HG02970 (cell line): ENCODE data around the gene PLEKHM1.

Experiments
- ATAC-seq: cut with Tn5 transposase; IDR thresholded peaks from one replicate; pipeline ENCODE4 v1.9.1; 2021; ENCODE audit warnings: mild to moderate bottlenecking, moderate library complexity, moderate number of reproducible peaks; ENCODE audit not compliant: unreplicated experiment, low FRiP score

The PLEKHM1 gene

DNA sequence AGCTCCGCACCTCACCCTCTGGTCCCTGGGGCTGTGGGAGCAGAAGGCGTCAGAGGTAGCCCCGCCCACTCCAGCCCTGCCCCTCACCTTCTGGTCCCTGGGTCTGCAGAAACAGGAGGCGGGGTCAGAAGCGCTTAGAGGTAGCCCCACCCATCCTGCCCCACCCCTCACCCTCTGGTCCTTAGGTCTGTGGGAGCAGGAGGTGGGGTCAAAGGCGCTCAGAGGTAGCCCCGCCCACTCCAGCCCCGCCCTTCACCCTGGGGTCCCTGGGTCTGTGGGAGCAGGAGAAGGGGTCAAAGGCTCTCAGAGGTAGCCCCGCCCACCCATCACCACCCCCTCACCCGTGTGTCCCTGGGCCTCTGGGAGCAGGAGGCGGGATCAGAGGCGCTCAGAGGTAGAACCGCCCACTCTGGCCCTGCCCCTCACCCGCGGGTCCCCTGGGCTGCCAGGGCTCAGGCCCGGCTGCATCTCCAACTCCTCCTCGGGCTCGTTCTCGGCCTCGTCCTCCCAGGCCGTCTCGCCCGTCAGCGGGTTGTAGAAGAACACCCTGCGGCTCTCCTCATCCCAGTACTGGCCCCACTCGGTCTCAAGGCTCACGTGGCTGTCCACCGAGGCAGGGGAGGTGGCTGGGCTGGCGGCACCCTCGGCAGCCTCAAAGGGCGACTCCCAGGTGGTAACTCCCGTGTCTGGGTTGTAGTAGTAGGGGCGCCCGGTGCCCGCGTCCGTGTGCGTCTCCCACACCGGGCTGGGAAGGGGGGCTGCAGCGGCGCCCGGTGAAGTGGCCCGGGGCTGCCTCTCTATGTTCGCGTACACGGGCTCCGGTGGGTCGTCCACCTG lies 85.1 kb downstream of the PLEKHM1 start:
- ATAC-seq = no peak

DNA sequence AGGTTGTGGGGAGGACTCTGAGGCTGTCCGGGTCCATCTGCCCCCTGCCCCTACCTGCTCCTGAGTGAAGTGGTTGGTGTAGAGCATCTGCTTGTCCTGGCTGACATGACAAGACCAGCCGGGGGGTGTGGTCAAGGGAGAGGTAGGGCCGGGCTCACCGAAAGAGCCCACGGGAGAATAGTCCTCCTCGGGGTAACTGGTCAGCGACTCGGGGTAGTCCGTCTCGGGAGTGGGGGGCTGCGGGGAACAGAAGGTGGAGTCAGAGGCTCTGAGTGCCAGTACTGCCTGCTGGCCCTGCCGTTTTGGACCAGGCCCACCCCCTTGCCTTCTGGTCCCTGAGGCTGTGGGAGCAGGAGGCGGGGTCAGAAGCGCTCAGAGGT lies 85.7 kb downstream of the PLEKHM1 start:
- ATAC-seq = no peak

DNA sequence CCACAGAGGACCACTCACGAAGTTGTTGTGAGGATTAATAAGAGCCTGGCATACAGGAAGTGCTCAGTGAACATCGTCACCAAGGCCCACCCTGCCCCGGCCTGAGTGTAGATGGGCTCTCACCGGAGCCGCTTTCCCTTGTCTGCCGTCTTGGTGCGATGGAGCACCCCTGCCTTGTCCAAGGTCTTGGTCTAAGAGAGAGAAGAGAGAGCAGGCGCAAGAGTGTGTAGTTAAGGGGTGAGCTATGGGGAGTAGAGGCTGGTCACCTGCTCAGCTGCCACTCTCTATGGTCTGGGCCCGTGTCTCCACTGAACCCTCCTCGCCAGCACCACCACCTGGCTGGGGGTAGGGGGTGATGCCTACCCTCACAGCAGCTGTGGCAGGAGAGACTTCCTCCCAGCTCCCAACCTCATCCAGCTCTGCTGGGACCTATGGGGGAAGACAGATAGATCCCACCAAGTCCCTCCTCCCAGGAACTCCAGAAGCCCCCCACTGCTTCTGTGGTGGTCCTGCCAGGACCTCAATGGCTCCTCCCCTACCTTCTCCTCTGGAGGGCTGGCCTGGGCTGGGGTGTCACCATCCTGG lies 86.5 kb downstream of the PLEKHM1 start:
- no peak for ATAC-seq

DNA sequence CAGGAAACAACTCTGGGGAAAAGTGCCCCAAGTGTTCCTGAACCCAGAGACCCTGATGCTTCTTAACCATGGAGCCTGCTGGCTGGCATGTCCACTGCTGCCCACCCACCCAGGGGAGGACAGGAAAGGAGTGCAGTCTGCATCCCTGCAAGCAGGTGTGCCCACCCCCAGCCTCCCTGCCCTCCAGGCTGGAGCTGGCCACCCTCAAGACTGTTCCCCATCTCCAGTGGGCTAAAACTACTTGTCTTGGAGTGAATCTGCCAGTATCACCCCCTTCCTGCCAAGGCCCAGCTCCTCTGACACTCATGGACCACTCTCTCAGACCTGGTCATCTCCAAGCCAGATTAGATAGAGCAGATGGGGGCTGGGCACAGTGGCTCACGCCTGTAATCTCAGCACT lies 87.6 kb downstream of the PLEKHM1 start:
- ATAC-seq = no peak

DNA sequence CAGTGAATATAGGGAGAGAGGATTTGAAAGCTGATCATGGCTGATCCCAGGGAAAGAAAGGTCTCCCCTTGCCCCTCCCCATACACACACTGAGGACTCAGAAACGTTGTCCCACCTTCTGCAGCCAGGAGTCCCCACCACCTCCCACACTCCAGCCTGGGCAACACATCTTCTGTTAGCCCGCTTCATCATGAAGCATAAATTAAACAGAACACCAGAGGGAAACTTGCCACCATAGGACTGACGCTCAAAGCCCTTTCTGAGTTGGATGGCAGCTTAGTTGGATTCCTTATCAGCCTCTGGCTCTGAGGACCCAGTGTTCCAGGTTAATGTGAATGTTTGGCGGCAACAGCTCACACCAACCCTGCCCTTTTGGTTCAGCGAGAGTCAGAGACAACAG lies 91.7 kb downstream of the PLEKHM1 start:
- no peak for ATAC-seq

DNA sequence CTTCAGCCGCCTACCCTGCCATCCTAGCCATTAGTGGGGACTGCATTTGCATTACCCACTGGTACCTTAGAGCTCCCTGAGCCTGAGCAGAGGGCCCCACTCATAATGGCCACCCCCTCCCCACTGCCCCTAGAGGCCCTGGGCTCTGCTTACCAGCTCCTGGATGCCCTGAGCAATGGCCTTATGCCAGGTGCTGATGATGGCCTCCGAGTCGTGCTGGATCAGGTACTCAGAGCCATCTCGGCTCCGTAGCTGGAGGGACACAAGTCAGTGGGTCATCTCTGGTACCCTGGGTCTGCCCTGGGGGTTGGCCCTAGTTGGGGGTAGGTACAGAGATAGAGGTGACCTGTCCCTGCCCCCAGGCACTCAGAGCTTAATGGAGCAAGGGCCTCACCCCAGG lies 92.7 kb downstream of the PLEKHM1 start:
- ATAC-seq = no peak

DNA sequence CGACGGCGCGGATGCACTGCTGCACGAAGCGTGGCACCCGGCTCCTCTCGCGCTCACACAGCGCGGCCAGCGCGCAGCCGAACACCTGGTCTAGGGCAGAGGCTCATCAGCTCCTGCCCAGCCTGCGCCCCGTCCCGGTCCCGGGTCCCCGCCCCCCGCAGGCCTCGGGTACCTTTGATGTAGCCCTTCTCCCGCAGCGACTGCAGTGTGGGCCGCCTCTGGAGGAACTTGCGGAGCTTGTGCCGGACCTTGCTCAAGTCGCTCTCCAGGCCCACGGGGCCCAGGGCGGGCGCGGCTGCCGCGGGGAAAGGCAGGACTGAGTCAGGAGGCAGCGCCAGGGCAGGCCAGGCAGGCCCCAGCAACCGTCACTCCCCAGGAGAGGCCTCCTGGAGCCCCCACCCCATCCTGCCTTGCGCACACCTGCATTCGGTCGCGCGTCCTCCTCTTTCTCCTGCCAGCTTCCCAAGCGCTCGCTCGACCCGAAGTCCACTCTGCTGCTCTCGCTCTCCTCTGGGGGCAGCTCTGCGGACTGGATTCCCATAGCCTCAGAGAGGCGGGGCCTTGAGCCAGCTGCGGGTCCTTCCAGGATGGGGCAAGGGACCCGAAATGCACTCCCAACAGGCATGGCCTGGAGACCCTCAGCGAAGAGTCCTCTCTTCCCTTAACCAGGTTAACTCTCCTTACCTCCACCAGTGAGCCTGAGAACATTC lies 93.9 kb downstream of the PLEKHM1 start:
- no peak for ATAC-seq

DNA sequence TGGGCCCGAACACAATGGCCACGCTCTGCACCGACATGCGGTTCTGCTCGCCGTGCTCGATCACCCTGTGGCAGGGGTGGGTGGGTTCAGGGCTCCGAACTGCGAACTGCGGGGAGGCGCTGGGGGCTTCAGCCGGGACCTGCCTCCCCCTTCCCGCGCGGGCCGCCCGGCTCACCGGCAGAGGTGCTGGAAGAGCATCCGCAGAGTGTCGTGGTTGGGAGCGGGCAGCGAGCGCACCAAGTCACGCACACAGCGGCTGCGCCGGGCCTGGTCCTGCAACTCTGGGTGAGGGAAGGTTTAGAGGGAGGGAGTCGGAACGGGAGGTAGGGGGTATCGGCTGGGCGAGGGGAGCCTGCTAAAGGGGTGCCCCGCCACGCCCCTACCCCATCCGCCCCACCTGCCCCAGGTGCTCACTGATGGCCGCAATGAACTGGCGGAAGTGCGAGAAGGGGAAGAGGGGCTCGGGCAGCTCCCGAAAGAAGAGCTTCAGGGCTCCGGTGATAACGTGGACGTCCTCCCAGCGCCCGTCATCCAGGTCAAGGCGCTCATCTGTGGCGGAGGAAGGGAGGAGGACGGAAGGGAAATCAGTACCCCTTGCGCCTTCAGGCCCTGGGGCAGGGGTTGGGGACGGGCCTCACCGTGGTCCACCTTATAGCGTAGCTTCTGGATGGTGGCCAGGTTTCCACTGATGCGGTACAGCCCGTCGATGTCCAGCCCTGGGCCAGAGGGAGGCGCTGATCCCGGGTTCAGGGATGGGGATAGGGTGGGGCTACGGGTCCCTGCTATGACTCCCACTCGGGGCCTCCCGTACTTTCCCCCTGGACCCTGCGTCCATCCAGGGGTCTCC lies 94.7 kb downstream of the PLEKHM1 start:
- no peak for ATAC-seq

DNA sequence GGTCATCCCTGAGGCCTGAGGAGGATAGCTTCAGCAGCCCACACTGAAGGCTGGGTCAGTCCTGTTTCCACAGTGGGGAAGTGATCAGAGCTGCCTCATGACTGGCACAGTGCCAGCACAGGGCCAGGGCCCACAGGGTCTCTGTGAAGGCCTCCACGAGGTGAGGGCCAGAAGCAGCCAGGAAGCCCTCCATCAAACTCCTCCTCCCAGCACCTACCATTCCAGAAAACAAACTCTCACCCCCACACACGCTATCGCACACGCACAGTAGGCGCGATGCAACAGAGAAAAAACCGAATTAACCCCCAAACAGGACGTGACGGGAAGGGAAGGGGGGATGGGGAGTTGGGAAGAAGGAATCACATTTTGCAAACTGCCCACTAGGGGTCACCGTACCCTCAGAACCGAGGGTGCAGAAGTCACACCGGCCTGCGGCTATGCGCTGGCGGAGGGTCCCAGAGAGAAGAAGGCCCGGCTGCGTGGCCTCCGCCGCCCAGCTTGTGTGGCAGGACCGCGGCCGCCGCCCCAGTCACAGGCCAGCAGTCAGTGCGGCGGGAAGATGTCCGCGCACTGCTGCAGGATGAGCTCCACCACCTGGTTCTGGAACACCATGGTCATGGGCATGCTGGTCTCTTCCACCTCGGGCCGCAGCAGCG lies 95.5 kb downstream of the PLEKHM1 start:
- no peak for ATAC-seq

DNA sequence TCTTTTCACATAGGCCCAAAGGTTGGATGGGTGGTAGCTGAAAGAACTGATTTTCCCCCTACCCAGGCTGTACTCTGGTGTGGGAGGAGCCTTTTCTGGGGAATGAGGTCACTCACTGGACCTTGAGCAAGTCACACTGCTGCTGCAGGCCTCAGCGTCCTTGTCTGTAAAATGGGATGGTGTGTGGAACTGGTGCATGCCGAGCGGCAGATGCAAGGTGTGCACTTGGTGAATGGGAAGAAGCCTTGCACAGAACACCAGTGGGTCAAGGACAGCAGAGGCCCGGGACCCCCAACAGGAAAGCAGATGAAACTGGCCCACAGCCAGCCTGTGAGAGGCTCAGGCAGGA lies 96.0 kb downstream of the PLEKHM1 start:
- ATAC-seq = no peak

DNA sequence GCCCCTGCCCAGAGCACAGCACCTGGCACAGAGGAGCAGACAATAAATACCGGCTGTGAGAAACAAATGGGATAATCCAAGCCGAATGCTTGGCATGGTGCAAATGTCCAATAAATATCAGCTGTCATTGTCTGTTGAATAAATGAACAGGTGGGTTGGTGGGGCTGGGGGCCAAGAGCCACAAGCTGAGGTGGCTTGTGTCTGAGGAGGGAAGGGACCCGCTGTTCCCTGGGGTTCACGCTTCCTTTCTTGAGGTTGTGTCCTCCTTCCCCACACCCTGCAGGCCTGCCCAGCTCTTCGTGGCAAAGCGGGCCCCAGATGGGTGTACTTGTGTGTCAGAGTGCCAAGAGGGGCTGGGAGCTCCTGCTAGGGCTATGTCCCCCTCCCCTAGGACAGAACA lies 96.4 kb downstream of the PLEKHM1 start:
- no peak for ATAC-seq

DNA sequence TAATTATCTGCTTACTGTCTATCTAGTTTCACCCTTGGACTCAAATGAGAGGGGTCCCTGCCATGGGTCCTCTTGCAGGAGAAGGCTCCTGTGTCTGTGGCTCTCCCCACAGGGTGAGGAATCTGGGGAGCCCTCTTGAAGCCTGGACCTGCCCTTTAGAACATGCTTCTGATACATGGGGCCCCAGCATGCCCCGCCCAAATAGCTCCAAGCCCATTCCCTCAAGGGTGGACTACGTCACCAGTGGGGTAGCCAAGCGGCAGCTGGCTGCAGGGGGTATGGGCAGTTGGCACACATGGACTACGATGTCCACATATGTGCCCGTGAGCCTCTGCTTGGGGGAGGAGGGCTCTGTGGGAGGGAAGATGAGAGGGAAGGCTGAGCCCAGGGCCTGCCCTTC lies 97.1 kb downstream of the PLEKHM1 start:
- ATAC-seq = no peak

DNA sequence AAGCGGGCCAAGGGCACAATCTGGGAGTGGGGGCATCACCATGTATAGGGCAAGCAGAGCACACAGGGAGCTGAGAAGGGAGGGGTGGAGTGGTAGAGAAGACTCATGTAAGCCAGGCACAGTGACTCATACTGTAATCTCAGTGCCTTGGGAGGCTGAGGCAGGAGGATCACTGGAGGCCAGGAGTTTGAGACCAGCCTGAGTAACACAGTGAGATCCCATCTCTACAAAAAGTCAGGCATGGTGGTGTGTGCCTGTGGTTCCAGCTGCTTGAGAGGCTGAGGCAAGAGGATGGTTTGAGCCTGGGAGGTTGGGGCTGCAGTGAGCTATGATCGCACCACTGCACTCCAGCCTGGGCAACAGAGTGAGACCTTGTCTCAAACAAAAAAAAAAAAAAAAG lies 98.6 kb downstream of the PLEKHM1 start:
- no peak for ATAC-seq

DNA sequence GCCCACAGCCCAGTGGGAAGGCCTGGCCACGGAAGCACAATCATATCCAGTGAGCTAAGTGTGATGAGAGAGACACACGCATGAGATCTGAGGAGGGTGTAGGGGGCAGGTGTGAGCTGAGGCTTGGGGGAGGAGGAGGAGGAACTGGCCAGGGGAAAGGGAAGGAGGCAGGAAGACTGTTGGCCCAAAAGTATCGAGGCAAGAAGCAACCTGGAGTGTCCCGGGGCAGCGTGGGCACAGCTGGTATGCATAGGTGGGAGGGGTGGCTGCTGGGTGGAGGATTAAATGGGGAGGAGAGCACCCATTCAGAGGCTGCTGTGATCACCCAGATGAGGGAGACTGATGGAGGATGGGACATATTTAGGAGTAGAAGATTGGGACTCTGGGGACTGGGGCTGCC lies 99.2 kb downstream of the PLEKHM1 start:
- ATAC-seq = no peak

DNA sequence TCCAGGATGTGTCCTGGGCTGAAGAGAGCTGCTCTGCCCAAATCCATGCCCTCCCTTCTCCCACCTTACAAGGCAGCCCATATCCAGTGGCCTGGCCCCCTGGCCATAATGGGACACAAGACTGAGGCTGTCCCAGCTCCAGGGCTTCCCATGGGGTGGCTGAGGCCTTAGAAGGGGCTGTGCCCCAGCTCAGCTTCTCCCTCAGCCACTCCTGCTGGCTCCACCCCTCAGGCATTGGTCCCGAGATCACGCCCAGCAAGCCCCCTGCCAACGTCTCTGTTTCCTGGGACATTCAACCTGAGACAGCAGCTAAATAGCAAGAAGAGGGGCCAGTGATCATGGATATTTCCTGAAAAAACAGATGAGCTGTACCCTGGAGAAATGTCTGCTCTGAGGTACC lies 101.2 kb downstream of the PLEKHM1 start:
- ATAC-seq = no peak

DNA sequence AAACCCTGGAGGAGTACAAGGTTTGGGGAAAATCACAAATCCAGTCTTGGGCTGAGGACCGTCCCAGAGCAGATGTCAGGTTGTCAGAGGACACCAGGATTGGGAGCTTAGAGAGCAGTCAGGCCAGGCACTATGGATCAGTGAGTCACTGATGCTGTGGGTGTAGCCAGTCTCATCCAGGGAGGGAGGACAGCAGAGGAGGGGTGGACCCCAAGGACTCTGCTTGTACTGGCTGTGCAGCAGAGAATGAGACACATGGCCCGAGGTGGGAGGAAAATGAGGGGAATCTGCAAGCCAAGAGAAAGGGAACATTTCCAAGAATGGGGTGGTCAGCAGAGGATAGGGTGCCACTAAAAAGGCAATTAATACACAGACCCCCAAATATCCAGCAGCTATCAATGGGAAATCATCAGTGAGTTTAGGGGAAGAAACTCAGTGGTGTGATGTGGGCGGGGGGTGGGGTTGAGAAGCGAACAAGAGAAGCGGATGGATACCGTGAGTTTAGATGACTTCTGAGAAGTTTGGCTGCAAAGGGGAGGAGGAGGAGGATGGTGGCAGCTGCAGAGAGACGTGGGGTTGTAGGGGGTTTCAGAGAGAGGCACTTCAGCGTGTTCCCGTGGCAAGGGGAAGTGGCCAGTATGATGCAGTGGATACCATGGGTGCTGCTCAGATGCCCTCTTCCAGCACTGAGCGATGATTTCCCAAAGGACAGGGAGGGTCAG lies 101.8 kb downstream of the PLEKHM1 start:
- no peak for ATAC-seq

DNA sequence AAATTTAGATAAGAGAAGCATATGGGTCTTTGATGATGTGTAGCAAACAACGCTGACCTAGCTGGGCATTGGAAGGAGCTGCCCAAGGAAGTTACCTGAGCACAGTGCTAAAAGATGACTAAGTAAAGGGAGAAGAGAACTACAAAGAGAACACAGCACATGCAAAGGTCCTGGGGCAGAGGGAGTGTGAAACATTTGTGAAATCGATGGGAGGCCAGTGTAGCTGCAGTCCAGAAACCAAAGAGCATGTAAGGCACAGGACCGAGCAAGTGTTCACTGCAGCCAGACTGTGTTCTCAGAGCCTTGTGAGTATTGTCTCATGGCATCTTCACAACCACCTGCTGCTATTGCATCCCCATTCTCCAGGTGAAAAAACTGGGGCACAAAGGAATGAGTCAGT lies 102.8 kb downstream of the PLEKHM1 start:
- ATAC-seq = no peak

DNA sequence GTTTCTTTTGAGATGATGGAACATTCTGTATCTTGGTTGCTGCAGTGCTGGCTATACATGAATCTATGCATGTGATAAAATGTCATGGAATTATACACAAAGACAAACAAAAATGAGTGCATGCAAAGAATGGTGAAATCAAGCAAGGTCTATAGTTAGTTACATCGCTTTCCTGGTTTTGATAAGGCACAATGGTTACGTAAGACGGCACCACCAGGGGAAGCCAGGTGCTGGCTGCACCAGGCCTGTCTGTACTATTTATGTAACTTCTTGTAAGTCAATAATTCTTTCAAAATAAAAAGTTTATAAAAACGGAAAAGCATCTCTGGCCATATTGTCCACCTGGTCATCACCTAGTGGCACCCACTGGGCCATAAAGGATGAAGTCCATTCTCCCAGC lies 104.3 kb downstream of the PLEKHM1 start:
- no peak for ATAC-seq
